HG03342 (cell line): Measurements from ENCODE around the gene LILRB3.
"Not testable (repeated sequence)": the region's sequence is repeated elsewhere in the genome, so short reads cannot be mapped to it uniquely, and the experiment has no call there.

ENCODE experiments used
- ATAC-seq: cut with Tn5 transposase; IDR thresholded peaks from one replicate; pipeline ENCODE4 v1.9.1; 2021; ENCODE audit warnings: mild to moderate bottlenecking, moderate library complexity; ENCODE audit not compliant: unreplicated experiment

The LILRB3 gene

DNA sequence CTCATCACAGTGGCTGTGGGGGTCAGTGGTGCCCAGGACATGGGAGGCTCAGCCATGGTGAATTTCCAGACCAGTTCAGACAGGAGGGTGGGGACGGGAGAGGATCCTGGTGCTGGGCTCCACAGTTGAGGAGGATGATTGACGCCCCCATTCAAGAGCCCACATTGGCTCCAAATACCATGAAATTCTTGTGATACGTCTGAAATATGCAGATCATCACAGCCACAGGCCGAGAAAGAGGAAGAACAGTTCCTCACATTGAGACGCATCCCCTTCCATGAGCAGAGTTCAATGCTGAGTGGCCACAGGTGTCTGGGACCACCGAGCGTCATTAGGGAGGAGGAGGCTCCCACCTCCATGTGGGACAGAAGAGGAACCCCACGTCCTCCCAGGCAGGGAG is 21.0 kb upstream of the LILRB3 start:
- not testable (repeated sequence) for ATAC-seq

DNA sequence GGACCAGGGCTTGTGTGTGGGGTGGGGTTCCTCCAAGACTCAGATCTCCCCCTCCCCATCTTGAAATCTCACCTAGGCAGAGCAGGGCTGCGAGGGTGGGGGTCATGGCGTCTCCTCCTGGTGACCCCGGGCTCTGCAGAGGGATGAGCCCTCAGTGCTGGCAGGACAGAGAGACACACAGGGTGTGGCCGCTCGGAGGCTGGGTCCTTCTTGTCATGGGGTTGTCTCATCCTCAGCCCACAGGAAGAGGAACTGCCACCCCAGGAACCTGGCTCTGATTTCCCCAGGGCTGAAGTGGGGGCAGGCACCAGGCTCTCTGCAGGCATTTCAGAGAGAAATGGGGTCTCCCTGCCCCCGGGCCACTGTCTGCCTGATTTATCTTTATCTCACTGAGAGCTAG is 19.8 kb upstream of the LILRB3 start, which contains the start of gene LILRA6:
LILRA6 (minus strand) TSS at position 145 of the 400 bp plus-strand sequence.
- ATAC-seq: not testable (repeated sequence)

GRCh38 chr19:54242234-54242633 is 19.4 kb upstream of the LILRB3 start:
- ATAC-seq: not testable (repeated sequence)

DNA sequence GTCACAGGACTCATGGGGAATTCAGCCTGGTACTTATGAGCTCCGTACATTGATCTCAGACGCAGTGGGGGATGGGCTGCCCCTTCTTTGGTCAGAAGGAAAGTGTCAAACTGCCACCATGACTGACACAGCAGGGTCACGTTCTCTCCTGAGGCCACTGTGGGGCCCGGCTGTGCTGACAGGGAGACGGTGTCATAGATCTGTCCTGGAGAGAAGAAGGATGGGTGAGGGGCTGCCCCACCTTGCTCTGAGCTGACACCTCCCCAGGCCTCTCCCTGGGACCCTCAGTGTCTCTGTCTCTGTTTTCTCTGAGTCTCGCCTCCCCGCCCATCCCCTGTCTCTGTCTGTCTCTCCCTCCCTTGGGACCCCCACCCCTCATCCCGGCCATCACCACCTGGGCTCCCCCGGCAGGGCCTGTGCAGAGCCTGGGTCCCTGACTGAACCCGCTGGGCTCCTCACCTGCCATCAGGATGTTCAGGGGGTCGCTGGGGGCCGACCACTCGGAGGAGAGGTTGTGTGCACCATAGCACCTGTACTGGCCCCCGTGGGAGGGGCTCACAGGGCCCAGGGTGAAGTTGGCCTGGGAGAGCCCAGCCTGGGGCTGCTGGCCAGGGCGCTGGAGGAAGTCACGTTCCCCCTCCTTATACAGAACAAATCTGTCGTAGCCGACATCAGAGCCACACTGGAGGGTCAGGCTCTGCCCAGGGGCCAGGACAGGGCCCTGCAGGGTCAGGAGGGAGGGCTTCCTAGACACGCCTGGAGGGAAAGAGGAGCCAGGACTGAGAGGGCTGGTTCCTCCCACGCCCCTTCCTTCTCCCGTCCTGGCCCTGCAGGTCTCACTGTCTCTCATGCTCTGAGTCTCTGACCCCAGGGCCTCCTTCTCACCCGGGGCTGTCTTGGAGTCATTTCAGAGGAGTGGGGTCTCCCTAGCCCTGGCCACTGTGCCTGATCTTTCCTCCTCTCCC is 17.8 kb upstream of the LILRB3 start:
- not testable (repeated sequence) for ATAC-seq

DNA sequence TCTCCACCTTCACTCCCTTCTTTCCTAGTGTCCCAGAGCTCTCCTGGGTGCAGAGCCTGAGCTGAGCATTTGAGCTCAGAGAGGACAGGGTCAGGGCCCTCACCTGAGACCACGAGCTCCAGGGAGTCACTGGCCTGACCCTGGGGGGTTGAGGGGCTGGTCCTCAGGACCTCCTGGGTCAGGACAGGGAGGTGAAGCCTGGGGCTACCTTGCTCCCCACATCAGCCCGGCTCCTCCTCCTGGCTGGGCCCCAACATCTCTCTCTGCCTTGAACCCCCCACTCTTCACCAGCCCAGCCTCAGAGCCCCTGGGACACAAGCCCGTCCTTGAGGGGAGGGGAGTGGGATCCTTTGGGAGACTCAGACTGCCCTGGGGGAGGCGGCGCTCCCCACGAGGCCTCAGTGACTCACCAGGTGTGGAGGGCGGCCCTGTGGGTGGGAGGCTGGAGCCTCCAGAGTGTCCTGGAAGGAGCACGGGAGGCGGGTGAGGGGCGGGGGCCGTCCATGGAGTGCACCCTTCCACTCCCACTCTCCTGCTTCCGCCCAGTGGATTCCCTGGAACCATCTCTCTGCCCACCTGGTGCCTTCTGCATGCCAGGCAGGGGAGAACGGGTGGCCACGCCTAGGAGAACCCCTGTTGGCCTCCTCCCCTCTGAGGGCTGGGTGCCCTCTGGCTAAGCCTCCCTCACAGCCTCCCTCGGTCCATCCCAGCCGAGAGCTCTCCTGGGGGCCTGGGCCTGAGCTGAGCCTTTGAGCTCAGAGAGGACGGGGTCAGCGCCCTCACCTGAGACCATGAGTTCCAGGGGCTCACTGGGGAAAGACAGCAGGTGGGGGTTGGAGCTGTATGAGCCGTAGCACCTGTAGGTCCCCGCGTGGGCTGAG is 16.9 kb upstream of the LILRB3 start:
- not testable (repeated sequence) for ATAC-seq

- ATAC-seq: no peak
Measured at GRCh38 chr19:54233941-54234340, 11.1 kb upstream of the LILRB3 start.

DNA sequence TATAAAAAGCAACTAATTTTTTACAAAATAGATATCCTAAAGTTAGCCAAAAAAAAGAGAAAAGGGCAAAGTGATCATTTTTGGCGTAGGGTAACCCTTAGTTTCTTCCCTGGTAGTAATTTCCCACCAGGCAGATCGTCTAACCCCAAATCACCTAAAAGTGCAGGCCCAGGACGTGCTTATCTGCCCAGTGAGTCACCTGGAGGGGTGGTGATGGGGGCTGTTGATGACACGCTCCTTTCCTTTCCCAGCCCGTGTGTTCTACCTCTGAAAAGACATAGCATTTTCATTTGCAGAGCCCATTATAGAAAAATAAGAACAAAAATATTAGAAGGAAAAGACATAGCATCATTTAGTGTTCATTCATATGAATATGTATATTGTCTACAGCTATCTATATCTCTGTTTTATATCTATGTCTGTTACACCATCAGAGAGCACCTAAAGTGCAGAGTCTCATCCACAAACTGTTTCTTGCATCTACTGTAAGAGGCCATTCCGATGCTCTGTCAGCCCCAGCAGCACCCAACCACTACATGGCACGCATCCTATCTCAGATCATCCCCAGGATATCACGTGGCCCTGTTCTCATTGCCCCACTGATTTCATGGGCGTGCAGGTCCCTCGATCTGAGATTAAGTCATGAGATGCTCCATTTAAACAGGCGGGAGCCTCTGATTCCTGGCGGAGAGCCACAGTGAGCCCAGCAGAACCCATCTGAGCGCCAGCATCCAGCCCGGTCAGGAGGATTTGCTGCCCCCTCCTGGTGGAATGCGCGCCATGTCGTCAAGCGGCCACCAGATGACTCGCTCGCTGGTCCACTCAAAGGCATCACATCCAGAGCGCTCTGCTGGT is 8.5 kb upstream of the LILRB3 start:
- no peak for ATAC-seq

DNA sequence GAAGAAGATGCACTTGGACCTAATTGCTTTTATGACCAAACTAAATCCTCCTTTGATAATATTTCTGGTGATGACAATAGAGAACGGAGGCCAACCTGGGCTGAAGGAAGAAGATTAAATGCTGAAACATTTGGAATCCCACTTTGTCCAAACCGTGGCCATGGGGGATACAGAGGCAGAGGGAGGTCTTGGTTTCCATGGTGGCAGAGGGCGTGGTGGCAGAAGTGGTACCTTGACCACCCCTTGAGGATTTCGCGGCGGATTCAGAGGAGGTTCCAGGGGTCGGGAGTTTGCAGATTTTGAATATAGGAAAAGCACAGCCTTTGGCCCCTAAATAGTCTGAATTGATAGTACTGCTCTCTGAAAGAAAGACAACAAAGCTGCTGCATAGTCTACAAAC is 7.2 kb upstream of the LILRB3 start:
- no peak for ATAC-seq

GRCh38 chr19:54229146-54229545 is 6.3 kb upstream of the LILRB3 start:
- ATAC-seq: no peak

DNA sequence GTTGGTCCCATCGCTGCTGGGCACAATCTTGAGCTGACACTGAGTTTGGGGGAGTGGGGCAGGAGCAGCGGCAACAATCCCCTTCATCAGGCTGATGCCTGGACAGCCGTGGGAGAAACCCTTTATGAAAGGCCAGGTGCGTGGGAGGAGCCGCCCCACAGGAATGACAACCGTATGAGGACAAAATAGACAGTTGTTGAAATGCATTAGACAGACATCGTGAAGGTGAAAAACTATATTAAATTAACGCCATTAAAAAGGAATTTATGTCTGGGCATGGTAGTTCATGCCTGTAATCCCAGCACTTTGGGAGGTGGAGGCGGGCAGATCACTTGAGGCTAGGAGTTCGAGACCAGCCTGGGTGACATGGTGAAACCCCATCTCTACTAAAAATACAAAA is 1.8 kb upstream of the LILRB3 start:
- not testable (repeated sequence) for ATAC-seq

DNA sequence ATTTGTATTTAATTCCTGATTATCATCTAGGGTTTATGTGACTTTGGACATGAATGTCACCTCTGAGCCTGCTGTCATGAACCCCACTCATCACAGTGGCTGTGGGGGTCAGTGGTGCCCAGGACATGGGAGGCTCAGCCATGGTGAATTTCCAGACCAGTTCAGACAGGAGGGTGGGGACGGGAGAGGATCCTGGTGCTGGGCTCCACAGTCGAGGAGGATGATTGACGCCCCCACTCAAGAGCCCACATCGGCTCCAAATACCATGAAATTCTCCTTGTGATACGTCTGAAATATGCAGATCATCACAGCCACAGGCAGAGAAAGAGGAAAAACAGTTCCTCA is 1.1 kb upstream of the LILRB3 start:
- not testable (repeated sequence) for ATAC-seq

DNA sequence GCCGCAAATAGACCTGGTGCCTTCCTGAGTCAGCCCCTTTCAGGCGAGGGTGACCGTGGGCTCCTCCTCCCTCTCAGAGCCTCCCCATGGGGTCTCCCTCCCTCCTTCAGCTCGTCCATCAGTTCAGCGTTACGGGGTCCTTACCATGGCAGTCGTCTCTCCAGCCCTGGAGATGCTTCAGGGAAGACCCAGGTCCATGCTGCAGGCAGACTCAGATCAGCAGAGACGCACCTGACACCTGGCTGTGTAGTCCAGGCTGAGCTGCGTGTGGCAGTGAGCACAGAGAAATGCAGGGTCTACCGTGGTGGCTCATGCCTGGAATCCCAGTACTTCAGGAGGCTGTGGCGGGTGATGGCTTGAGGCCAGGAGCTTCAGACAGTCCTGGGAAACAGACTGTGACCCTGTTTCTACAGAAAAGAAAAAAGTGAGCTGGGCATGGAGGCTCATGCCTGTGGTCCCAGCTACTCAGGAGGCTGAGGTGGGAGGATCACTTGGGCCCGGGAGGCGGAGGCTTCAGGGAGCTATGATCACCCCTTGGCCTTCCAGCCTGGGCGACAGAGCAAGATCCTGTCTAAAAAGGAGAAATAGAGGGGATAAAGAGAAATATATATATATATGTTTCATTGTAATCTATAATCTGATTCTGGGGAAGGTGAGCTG is 600 bp upstream of the LILRB3 start:
- ATAC-seq: not testable (repeated sequence)

- not testable (repeated sequence) for ATAC-seq
Measured at GRCh38 chr19:54221947-54222346, 860 bp downstream of the LILRB3 start.

GRCh38 chr19:54219702-54220101 is 3.1 kb downstream of the LILRB3 start:
- ATAC-seq: not testable (repeated sequence)

DNA sequence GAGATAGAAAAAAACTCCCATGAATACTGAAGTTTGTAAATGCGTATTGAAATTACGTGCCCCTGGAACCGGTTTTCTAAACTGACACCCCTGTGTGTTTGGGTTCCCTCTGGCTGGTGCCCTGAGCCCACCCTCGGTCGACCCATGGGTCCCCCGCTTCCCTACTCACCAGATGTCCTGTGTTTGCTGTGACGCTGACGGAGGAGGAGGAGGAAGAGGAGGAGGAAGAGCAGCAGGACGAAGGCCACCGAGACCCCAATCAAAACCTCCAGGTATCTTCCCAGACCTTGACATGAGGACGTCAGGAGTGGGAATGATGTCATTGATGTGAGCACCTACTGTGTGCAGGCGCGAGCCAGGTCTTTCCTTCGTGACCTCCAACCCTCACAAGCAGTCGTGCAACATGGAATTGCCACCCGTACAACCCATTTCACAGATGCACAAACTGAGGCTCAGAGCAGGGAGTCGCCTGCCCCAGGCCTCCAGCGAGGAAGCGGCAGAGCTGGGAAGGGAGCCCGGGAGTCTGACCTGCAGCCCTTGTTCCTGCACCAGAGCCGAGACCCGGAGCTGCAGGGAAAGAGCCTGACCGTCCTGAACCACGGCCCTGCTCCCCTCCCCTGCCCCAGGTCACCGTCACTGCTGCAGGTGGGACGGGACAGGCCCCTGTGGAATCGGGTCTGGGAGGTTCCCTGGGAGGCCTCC is 3.7 kb downstream of the LILRB3 start:
- ATAC-seq: no peak

DNA sequence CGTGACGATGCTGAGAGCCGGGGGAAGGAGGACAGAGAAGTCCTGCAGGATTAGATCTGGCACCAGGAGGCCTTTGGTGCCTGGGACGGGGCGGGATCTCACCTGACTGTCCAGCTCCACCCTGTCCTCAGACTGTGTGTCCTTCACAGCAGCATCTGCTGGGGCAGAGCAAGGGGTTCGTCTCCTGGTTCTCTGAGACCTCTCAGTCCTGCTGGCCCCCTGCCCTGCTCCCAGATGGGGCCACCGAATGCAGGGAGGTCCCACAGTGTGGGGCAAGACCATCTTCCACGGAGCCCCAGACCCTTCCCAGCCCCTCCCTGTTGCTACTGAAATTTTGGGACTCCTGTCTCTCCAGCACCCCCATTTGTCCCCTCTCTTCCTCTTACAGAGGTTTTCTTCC is 4.5 kb downstream of the LILRB3 start:
- ATAC-seq: no peak

GRCh38 chr19:54217517-54218247 is 5.1 kb downstream of the LILRB3 start:
- not testable (repeated sequence) for ATAC-seq

DNA sequence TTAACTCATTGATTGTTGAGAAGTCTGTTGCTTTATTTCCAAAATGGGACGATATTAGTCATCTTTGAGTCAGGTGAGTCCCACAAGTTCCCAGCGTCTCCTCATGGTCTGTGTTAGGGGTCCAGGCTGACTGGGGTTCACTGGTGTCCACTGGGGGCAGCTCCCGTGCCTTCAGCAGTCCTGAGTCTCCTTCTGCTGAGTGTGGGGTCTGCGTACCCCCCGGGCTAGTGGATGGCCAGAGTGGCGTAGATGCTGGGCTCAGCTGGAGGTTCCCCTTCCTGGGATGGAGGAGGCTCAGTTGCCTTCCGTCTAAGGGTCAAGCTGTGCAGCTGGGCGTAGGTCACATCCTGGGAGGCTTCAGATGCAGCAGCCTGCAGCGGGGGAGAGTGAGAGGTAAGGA is 5.9 kb downstream of the LILRB3 start:
- no peak for ATAC-seq

DNA sequence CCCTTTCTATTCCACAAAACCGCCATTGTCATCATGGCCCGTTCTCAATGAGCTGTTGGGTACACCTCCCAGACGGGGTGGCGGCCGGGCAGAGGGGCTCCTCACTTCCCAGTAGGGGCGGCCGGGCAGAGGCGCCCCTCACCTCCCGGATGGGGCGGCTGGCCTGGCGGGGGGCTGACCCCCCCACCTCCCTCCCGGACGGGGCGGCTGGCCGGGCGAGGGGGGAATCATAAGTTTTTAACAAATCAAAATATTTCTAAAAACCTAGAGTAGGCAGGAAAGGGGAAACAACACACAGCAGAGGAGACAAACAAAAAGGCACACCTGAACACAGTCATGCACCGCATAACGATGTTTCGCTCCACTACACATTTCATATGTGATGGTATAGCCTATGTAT is 8.1 kb downstream of the LILRB3 start:
- not testable (repeated sequence) for ATAC-seq
